B cell (primary cell): Measurements from ENCODE around the gene CMIP. TPM values are rescaled to one million over a fixed set of nuclear protein-coding genes. Genes with fewer than 3 reads are reported as not detected.

Experiments used
- ATAC-seq: fragments of 200-7000 bp; cut with Tn5 transposase; one replicate; pipeline ENCODE4 v1.10.0; 2021; ENCODE audit warnings: low read depth, mild to moderate bottlenecking, moderate number of reproducible peaks, moderate library complexity
- CTCF ChIA-PET: fragments of 350-600 bp; sonication (Branson Sonifier 250); formaldehyde crosslinking; loops from one replicate; lab custom pipeline; 2021; ENCODE audit warnings: antibody characterized with exemption, inconsistent platforms; lab: Charles Lee
- POLR2A ChIA-PET: fragments of 350-600 bp; sonication (Branson Sonifier 250); formaldehyde crosslinking; loops from one replicate; lab custom pipeline; 2021; ENCODE audit warnings: antibody characterized with exemption; lab: Charles Lee
- DNase-seq: peaks from one replicate; pipeline ENCODE4 v3.0.0; 2013
- H2AFZ ChIP-seq: 2 replicates; pipeline ENCODE4 v1.6.1; 2012; ENCODE audit warnings: mild to moderate bottlenecking, low read depth, low read length; ENCODE audit not compliant: insufficient read depth, poor library complexity, severe bottlenecking
- H3K27ac ChIP-seq, 2 donors: 1 replicate in 1 of 2; 2 replicates in 1 of 2; pipeline ENCODE4 v1.5.1; 2012 to 2013; ENCODE audit warnings: low read length in 2 of 2, mild to moderate bottlenecking in 2 of 2, moderate library complexity in 1 of 2
- H3K27me3 ChIP-seq, 4 experiments: fragments of 200-600 bp in 1 of 4; sonication (generic) in 1 of 4; replicated peaks in 1 of 4; 1 replicate in 2 of 4; 2 replicates in 2 of 4; pipeline versions ENCODE4 v1.6.1 to v1.7.0; 2013 to 2016; ENCODE audit warnings: low read length in 3 of 4, mild to moderate bottlenecking in 2 of 4, mixed read lengths in 1 of 4, moderate library complexity in 1 of 4; ENCODE audit not compliant: insufficient read depth in 4 of 4, control insufficient read depth in 3 of 4; ENCODE audit errors: control extremely low read depth in 1 of 4
- H3K36me3 ChIP-seq, 2 experiments: replicated peaks in 1 of 2; 1 replicate in 1 of 2; 2 replicates in 1 of 2; pipeline versions ENCODE4 v1.6.1 to v1.7.1; 2013; ENCODE audit warnings: low read length in 1 of 2; ENCODE audit not compliant: insufficient read depth in 2 of 2, control insufficient read depth in 1 of 2; ENCODE audit errors: control extremely low read depth in 1 of 2, extremely low read depth in 1 of 2
- H3K4me1 ChIP-seq, 2 donors: fragments of 200-600 bp in 1 of 2; sonication (generic) in 1 of 2; 1 replicate in 1 of 2; 2 replicates in 1 of 2; pipeline versions ENCODE4 v1.5.1 to v1.6.1; 2013 to 2017; ENCODE audit warnings: low read length in 2 of 2; ENCODE audit not compliant: control insufficient read depth in 2 of 2, insufficient read depth in 2 of 2
- H3K4me2 ChIP-seq: replicated peaks from 2 replicates; pipeline ENCODE3; 2012; ENCODE audit warnings: mild to moderate bottlenecking, low read depth, low read length; ENCODE audit not compliant: poor library complexity, severe bottlenecking
- H3K4me3 ChIP-seq, 5 experiments: fragments of 200-600 bp in 1 of 5; sonication (generic) in 1 of 5; 1 replicate in 3 of 5; 2 replicates in 2 of 5; pipeline versions ENCODE4 v1.5.1 to v1.7.0; 2011 to 2016; ENCODE audit warnings: low read length in 4 of 5, mild to moderate bottlenecking in 4 of 5, low read depth in 2 of 5, control low read depth in 1 of 5, moderate library complexity in 1 of 5; ENCODE audit not compliant: insufficient read depth in 1 of 5; ENCODE audit errors: control extremely low read depth in 1 of 5, extremely low read depth in 1 of 5
- H3K79me2 ChIP-seq: fragments of 200-600 bp; sonication (generic); one replicate; pipeline ENCODE4 v1.6.0; 2016; ENCODE audit warnings: low read length; ENCODE audit not compliant: control insufficient read depth, insufficient read depth
- H3K9ac ChIP-seq: fragments of 200-600 bp; sonication (generic); 2 replicates; pipeline ENCODE4 v1.6.1; 2017; ENCODE audit warnings: mild to moderate bottlenecking, low read length, moderate library complexity
- H3K9me3 ChIP-seq, 3 donors: one replicate each; pipeline versions ENCODE4 v1.6.1 to v1.7.1; 2013; ENCODE audit warnings: low read length in 2 of 3; ENCODE audit not compliant: control insufficient read depth in 2 of 3, insufficient read depth in 1 of 3; ENCODE audit errors: control extremely low read depth in 1 of 3
- H4K20me1 ChIP-seq: 2 replicates; pipeline ENCODE4 v1.6.0; 2012; ENCODE audit warnings: mild to moderate bottlenecking, low read length; ENCODE audit not compliant: insufficient read depth, control insufficient read depth, poor library complexity, severe bottlenecking
- H3K27ac Mint-ChIP-seq: one replicate; pipeline ENCODE4 v1.8.0; 2021; ENCODE audit warnings: mixed read lengths
- H3K27me3 Mint-ChIP-seq: one replicate; pipeline ENCODE4 v1.8.0; 2021; ENCODE audit warnings: mixed read lengths
- H3K4me1 Mint-ChIP-seq: one replicate; pipeline ENCODE4 v1.8.0; 2021; ENCODE audit warnings: mixed read lengths
- H3K4me3 Mint-ChIP-seq: one replicate; pipeline ENCODE4 v1.8.0; 2021; ENCODE audit warnings: mixed read lengths
- H3K9me3 Mint-ChIP-seq: one replicate; pipeline ENCODE4 v1.8.0; 2022; ENCODE audit warnings: mixed read lengths; ENCODE audit not compliant: insufficient read depth
- CTCF ChIP-seq: fragments of 200-600 bp; IDR thresholded peaks from one replicate; pipeline ENCODE4 v1.8.0; 2022; ENCODE audit warnings: antibody characterized with exemption, mild to moderate bottlenecking
- EZH2 ChIP-seq: IDR thresholded peaks from 2 replicates; pipeline ENCODE4 v1.6.1; 2012; ENCODE audit warnings: borderline replicate concordance, low read depth, mild to moderate bottlenecking, moderate library complexity, low read length; ENCODE audit not compliant: insufficient read depth, poor library complexity, severe bottlenecking
- WGBS: methylation state at CpG from one replicate; pipeline ENCODE4 v1.1.5; 2013; ENCODE audit warnings: missing lambda C conversion rate; ENCODE audit not compliant: insufficient coverage; 5-methylcytosine and 5-hydroxymethylcytosine counted together
- intact Hi-C: fragments of 100-400 bp; cut with micrococcal nuclease; formaldehyde crosslinking; loops from one replicate; pipeline ENCODE4 v1.10.0; 2022
- polyA plus RNA-seq: library from polyadenylated mRNA; depleted of rRNA; stranded (reverse); fragments of >200 nt; gene quantifications from 2 replicates; pipeline ENCODE4 v1.2.3, GENCODE V29; 2012
- total RNA-seq, 2 donors: library from RNA; stranded (reverse); fragments of 120-200 nt in 1 of 2; gene quantifications; 1 replicate in 1 of 2; 2 replicates in 1 of 2; pipeline versions ENCODE4 v1.2.3 to v1.2.4, GENCODE V29; 2013 to 2022

Gene CMIP
- total and polyA plus RNA-seq, 2 donors (not counting 1 experiment from before 2014, with no cell fraction given), result 27.1 to 155 TPM

GRCh38 chr16:81589975-81590650, 145.5 kb downstream of the CMIP start:
- Mint-ChIP-seq H3K4me3 (no peak overlapping the region), H3K27ac (no peak overlapping the region), H3K9me3 (no peaks in the 10 kb centered on the region), H3K27me3 (no peaks in the 10 kb centered on the region), H3K4me1 (peaks cover 19% of the 10 kb centered on the region)
- no peaks in the 10 kb centered on the region for H3K4me1 ChIP-seq
- no peak overlapping the region for H3K27ac ChIP-seq
- H3K79me2 ChIP-seq, result peaks cover 99% of the 10 kb centered on the region
- H2AFZ ChIP-seq, result no peak overlapping the region
- intact Hi-C loops, result loop anchor here (10.0 kb wide), 1 partner anchor 55 kb away; no protein-coding TSS in a partner anchor
- CTCF ChIA-PET, result interaction anchor here (1.4 kb wide), 1 partner anchor 12 kb away, joined by 4 read pairs; no protein-coding TSS in a partner anchor
- POLR2A ChIA-PET, result no interaction called here
- no peak for TF ChIP-seq CTCF
- TF ChIP-seq EZH2, result no peak
- no peaks in the 10 kb centered on the region for H3K27me3 ChIP-seq
- H3K36me3 ChIP-seq, result peaks cover 0 to 15% of the 10 kb centered on the region in 2 experiments
- no peaks in the 10 kb centered on the region for H3K9me3 ChIP-seq
- no peak overlapping the region for H3K9ac ChIP-seq
- H3K4me3 ChIP-seq, result no peak overlapping the region
- WGBS, result 92% methylated on average over 13 of the region's 13 CpGs
- ATAC-seq (no peak), DNase-seq (no peak)
- no peak overlapping the region for H3K4me2 ChIP-seq
- peaks cover 82% of the 10 kb centered on the region for H4K20me1 ChIP-seq
